GM12875 (cell line): ENCODE results near the gene MRPL12.

ENCODE experiments used
- H3K4me3 ChIP-seq: one replicate; pipeline ENCODE4 v1.5.1; 2011; ENCODE audit warnings: low read depth, low read length, control low read depth
- TF ChIP-seq, protein P1 (sequence below): IDR thresholded peaks from 2 replicates; pipeline ENCODE4 v1.5.1; 2011; ENCODE audit warnings: low read depth, mild to moderate bottlenecking, control low read depth, inconsistent platforms, low read length, moderate library complexity, borderline replicate concordance; ENCODE audit not compliant: insufficient read depth

MRPL12 gene

GRCh38 chr17:81703747-81704654 is 834 bp downstream of the MRPL12 start:
- H3K4me3 ChIP-seq, result peak overlapping the region; percentile 83
- TF ChIP-seq, protein P1, sequence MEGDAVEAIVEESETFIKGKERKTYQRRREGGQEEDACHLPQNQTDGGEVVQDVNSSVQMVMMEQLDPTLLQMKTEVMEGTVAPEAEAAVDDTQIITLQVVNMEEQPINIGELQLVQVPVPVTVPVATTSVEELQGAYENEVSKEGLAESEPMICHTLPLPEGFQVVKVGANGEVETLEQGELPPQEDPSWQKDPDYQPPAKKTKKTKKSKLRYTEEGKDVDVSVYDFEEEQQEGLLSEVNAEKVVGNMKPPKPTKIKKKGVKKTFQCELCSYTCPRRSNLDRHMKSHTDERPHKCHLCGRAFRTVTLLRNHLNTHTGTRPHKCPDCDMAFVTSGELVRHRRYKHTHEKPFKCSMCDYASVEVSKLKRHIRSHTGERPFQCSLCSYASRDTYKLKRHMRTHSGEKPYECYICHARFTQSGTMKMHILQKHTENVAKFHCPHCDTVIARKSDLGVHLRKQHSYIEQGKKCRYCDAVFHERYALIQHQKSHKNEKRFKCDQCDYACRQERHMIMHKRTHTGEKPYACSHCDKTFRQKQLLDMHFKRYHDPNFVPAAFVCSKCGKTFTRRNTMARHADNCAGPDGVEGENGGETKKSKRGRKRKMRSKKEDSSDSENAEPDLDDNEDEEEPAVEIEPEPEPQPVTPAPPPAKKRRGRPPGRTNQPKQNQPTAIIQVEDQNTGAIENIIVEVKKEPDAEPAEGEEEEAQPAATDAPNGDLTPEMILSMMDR, result no peak

- TF ChIP-seq, protein P1, result no peak
- no peak overlapping the region for H3K4me3 ChIP-seq
Observed at GRCh38 chr17:81705518-81706231, 2.5 kb downstream of the MRPL12 start.

GRCh38 chr17:81706232-81706611 is 3.1 kb downstream of the MRPL12 start:
- TF ChIP-seq, protein P1, result no peak
- no peak overlapping the region for H3K4me3 ChIP-seq

DNA sequence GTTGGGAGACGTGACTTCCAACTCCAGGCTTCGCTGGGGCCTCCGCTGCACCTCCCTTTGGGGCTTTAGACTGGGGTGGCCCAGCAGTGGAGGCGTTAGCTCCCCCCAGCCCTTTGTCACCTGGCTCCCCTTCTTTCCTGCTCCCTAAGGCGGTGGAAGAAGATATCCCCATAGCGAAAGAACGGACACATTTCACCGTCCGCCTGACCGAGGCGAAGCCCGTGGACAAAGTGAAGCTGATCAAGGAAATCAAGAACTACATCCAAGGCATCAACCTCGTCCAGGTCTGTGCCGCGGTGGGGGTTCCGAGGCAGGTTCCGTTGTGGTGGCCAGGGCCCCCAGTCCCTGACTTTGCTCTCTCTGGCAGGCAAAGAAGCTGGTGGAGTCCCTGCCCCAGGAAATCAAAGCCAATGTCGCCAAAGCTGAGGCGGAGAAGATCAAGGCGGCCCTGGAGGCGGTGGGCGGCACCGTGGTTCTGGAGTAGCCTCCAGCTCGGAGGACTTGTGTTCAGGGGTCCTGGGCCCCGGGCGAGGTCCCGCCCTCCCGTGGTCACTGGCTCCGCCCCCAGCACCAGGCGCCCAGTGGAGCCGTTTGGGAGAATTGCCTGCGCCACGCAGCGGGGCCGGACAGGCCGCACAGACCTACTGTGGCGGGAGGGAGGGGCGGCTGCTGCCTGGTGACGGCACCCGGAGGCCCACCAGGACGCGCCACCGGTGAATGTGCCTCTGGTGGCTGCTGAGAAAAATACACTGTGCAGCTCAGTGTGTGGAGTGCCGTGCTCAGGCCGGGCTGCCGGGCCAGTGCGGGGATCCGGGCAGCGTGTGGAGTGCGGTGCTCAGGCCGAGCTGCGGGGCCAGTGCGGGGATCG is 3.8 kb downstream of the MRPL12 start:
- no peak overlapping the region for H3K4me3 ChIP-seq
- TF ChIP-seq, protein P1, result 0 out of 2 replicates have a peak, but pooled peaks have one; percentile 12

- TF ChIP-seq, protein P1, result no peak
- H3K4me3 ChIP-seq, result no peak overlapping the region
Observed at GRCh38 chr17:81707725-81708646, 4.8 kb downstream of the MRPL12 start.

- no peak overlapping the region for H3K4me3 ChIP-seq
- TF ChIP-seq, protein P1, result no peak
Observed at GRCh38 chr17:81708739-81709185, 5.6 kb downstream of the MRPL12 start.
